NCI-H2029 treated with DMSO at 0.1 percent for 48 hours (cell line): ENCODE data around the gene OR5AR1.
"Not testable (repeated sequence)": the region's sequence is repeated elsewhere in the genome, so short reads cannot be mapped to it uniquely, and the experiment has no call there.

Experiments used
- DNase-seq: peaks from one replicate; lab custom pipeline; 2025; lab: John Stamatoyannopoulos, UW

OR5AR1 gene

DNA sequence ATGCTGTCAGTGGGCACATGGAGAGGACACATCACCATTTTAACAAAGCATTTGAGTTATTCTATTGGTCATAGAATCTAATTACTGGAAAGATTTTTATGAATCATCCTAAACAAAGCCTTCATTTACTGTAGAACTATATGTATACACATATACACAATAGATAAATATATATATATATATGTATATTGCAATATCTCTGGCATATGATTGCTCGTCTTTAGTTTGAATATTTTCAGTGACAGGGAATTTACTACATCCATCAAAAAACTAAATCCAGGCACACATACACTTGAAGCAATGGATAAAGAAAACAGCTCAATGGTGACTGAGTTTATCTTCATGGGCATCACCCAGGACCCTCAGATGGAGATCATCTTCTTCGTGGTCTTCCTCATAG is at the start of gene OR5AR1:
OR5AR1 (plus strand) TSS at position 301 of the 400 bp plus-strand sequence; CDS start at position 301, 0 bp downstream.
- DNase-seq = no peak

DNA sequence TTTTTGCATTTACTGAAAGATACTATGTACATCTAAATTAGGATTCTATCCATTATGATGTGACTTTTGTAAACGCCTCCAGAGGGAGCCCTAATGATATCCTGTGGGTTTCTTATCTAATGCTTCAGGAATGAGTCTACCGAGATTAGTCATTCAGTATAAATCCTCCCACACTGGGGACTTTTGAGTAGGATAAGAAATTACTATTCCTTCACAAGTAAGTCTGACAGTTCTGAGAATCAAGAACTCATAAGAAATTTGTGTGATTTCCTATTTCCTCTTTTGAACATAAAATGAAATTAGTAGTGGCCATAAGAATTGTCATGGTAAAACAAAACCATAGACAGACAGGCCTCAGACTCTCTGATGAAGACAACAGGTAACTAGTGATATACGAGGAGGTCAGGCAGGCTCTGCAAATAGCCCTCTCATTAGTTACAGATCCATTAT is 38.8 kb upstream of the OR5AR1 start:
- DNase-seq = no peak

DNA sequence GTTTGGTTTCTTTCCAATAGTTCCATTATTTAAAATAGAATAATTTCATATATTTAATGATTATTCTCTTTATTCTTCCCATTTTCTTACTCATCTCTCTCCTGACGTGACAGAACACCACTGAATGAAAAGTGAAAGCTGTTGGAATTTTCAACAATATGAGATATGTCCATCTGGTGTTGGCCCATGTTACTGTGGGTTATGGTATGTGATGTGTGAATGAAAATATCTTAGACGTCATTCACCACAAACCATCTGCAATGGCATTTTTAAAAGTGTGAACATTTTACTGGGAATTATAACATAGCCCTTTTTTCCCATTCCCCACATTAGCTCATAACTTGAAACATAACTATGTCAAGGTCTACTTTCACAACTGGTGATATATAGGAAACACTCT is 37.5 kb upstream of the OR5AR1 start:
- no peak for DNase-seq

DNA sequence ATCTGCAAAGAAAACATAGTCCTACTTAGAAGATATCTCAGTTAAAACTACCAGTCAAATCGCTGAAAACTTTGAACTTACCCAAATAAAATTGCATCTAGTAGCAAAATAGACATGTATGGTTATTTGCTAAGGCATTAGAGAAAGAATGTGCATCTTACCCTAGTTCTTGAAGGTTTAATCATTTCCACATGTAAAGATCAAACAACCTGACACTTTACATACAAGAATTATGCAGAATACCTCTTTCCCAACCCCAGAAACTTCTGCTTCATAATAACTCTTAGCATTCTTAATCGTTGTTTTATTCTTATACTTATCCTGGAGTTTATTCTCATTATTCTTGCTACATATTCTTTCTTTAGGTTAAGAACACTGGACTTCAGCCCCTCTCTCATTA is 31.2 kb upstream of the OR5AR1 start:
- no peak for DNase-seq

DNA sequence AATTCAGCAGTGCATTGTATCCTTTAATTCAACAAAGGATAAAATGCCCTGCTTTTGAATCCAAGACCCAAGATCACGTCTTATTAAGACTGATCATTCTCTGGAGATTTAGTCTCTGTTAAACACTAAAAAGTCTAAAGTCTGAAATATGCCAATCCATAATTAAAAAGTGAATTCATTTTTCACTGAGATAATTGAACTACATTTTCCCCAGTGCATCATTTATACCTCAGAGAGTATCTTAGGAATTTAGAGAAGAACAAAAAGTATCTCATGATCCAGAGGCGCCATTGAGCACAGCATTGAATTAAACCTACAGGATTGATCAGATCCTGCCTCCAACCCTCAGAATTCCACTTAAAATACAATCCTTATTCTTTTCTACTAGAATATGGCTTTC is 26.6 kb upstream of the OR5AR1 start:
- DNase-seq = no peak

DNA sequence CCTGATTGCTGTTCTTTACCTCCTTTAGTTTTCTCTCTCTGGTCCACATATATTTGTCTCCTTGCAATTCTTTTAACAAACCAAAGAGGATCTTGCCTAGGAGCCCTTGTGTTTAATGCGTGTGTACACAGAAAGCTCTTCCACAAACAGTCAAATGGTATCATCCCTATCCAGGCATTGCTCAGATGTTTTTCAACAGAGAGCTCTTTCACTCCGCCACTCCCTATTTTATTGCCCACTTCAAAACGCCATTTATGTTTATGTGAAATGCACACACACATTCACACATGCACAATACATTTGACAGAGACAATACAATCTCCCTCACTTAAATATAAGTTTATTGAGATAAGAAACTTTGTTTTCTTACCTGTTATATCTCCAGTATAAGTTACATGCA is 26.0 kb upstream of the OR5AR1 start:
- DNase-seq = no peak

DNA sequence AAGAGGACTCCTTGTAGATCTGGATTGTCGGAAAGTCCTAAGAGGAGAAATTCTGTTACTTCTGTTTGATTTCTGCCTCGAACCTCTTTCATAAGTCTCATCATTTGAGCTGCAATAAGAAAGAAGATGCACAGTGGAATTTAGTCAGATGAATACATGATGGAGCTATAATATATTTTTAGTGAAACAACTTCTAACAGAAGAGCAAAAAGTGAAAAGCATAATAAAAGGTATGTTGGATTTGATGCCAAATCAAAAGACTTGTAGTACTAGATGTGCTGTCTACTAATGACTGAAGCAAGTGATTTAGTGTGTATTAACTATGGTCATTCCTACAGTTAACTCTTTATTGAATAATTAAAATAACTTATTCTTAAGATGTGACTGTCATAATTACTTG is 21.1 kb upstream of the OR5AR1 start, which contains the start of gene OR5AP2:
OR5AP2 (minus strand) TSS at position 101 of the 400 bp plus-strand sequence; CDS start at position 101, 0 bp downstream.
- DNase-seq = no peak

DNA sequence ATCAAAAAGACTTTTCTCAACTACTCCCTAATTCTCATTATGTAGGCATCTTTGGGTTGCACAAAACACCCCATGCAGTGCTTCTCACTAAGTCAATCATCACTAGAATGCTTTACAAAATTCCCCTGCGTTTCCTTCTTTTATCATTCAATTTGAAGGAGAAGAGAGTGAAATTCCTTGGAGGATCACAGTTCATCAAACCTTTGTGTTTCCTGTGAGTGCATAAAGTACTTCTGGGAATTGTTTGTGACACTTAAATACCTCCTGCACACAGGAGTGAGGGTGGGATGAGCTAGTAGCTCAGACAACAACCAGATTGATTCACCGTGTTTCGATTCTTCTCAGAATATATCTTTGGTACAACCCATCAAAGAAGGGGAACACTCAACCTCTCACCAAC is 3.7 kb upstream of the OR5AR1 start:
- no peak for DNase-seq

DNA sequence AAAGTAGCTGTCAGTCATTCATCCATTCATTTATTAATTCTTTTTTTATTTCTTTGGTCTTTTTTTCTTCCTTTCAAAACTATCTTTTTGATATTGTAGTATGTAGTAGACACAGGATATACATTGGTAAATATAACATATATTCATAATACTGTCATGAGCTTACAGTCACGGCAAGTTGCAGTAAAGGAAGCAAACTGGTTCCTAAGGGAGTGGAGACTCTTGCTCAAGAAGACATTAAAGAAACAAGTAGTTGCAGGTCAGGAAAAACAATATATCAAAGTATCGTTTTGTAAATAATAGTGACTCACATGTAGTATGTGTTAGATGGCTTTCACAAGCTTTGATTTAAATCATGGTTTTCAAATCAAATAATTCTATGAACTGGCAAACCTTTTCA is 7.5 kb downstream of the OR5AR1 start:
- DNase-seq = no peak

DNA sequence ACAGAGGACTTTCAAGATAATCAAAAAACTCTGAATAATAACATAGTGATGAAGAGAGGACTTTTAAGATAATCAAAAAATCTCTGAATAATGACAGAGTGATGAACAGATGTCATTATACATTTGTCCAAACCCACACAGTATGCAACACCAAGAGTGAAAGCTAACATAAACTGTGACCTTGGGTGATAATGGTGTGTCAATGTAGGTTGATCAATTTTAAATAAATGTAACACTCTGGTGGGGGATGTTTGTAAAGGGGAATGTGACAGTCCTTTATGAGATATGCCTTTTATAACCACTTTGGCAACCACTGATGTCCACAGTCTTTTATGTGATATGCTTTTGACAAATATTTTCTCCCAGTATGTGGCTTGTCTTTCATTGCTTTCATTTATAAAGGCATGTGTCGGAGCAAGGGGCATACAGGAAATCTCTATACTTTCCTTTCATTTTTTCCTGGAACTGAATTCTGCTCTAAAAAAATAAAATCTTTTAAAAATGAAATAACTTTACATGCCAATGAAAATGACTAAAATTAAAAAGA is 25.1 kb downstream of the OR5AR1 start:
- DNase-seq = no peak

DNA sequence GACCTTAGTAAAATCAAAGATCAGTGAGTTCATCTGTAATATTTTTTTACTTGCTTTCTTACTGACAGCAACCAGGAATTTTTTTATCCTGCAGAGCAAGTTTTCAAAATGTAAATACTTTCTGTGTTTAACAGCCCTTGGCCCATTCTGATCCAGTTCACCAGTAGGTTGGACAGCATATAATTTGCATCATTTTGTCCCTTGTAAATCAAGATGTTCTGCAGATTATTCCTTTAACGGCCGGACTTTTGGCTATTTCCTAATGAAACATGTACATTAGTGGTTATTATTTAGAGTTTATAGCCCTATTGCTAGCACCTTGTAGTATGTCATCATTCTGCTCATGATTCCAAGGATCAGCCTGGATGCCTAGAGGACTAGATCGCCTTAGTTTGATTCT is 27.7 kb downstream of the OR5AR1 start:
- DNase-seq = not testable (repeated sequence)

DNA sequence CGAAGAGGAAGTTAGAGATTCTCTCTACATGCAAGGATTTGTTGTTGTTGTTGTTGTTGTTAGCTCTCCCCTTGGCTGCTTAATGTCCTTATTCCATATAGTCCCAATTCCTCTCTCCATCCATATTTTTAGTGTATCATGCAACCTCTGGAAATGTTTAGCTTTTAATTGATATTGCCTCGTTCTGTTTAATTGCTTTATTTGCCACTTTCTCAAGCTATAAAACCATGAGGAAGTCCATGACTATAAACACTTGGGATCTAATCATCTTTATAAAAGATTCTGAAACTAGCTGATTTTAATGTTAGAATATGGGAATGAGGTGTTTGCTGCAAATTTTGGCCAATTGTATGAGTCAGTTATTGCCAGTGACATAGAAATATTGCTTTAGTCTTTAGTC is 29.9 kb downstream of the OR5AR1 start:
- no peak for DNase-seq

DNA sequence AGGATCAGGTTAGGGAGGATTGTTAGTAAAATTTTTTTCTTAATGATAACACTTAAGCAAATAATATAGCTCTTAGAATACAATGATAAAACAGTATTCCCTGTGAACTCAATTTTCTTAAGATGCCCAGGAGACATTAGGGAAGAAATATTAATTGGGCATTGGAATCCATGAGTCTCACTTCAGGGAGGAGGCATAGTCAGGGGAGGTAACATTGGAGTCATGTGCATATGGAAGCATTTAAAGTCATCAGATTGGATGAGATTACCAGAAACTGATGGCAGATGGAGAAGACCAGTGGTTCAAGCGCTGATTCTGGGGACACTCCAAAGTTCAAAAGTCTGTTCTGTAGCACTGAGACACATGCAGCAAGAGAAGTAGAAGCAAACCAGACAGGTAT is 35.3 kb downstream of the OR5AR1 start, which contains the start of gene OR9G1:
OR9G1 (plus strand) TSS at position 301 of the 400 bp plus-strand sequence. CDS start 1,293 bp downstream, outside the sequence.
- no peak for DNase-seq

DNA sequence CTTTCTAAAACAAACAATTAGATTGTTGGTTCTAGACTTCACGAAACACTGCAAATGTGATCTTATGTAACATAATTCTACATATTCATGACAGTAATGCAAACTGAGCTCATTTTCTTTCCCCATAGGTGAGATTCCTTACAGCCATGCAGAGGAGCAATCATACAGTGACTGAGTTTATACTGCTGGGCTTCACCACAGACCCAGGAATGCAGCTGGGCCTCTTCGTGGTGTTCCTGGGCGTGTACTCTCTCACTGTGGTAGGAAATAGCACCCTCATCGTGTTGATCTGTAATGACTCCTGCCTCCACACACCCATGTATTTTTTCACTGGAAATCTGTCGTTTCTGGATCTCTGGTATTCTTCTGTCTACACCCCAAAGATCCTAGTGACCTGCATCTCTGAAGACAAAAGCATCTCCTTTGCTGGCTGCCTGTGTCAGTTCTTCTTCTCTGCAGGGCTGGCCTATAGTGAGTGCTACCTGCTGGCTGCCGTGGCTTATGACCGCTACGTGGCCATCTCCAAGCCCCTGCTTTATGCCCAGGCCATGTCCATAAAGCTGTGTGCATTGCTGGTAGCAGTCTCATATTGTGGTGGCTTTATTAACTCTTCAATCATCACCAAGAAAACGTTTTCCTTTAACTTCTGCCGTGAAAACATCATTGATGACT is 36.9 kb downstream of the OR5AR1 start:
- DNase-seq = no peak

DNA sequence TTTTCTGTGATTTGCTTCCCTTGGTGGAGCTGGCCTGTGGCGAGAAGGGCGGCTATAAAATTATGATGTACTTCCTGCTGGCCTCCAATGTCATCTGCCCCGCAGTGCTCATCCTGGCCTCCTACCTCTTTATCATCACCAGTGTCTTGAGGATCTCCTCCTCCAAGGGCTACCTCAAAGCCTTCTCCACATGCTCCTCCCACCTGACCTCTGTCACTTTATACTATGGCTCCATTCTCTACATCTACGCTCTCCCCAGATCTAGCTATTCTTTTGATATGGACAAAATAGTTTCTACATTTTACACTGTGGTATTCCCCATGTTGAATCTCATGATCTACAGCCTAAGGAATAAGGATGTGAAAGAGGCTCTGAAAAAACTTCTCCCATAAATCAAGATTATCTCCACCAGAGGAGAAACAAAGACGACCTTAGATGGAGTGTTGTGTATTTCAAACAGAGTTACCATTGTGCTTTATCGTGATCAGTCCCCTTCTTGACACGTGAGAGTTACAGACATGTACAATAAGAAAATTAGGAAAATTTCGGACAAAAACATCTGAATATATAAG is 37.5 kb downstream of the OR5AR1 start:
- DNase-seq = no peak

DNA sequence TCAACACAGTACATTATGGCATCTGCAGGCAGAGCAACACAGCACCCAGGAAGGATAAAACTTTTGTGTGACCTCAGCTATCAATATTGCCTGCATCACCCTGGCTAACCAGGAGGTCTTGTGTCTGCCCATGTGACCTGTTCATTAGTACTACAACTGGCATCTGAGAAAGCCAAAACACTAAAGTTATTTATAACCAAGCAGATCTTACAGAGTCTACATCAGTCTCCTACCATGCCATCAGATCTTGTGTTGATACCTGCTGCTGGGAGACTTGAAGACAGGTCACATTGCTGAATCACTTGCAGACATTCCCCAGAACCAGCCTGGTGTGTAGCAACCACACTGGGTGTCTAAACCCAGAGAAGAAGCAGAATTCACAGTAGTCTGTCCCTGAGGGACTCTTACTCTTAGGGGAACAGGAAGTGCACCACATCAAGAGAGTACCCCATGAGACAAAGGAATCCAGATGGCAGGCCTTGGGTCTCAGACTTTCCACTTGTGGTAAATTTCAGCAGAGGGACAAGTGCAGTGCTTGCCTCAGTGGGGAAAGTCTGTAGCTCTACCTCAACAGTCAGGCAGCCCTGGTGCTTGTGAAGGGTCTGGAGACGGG is 42.4 kb downstream of the OR5AR1 start:
- DNase-seq = no peak

DNA sequence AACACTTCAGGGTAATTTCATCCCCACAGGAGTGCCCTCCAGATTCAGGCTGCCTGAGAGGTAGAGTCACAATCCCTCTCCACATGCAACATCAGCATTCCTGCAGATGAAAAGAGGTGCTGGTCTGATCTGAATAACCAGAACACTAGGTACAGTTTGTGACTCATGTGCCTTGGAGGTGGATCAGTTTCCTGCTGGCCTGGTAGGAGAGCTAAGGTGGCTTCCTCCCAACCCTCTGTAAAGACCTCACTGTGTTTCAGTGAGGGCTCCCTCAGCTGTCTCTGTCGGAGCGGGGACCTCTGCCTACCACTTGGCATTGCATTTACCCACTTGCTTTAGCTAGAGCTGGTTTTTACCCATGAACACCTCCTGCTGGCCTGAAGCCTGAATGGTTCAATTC is 43.0 kb downstream of the OR5AR1 start:
- no peak for DNase-seq

DNA sequence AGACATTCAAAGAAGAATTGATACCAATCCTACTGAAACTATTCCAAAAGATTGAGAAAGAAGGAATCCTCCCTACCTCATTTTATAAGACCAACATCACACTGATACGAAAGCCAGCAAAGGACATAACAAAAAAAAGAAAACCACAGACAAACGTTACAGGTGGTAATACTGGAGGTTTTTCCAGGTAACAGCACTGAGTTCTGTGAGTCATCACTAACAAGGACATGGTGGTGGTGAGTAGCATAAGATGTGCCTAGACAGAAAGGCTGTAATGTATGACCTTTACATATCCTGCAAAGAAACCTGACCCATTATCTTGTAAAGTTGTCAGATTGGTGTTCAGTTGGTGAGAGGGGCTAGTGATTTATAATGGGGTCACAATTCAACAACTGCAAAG is 50.7 kb downstream of the OR5AR1 start:
- no peak for DNase-seq
